Upper lobe of left lung (tissue), 4 donors: ENCODE measurements around the gene CFAP57.

Experiments used
- CTCF ChIP-seq, 6 experiments: fragments of 450-650 bp in 4 of 6; fragments of 200-600 bp in 2 of 6; sonication (generic) in 2 of 6; IDR thresholded peaks; one replicate each; pipeline ENCODE4 v1.5.1; 2016 to 2019; ENCODE audit warnings: antibody characterized with exemption in 6 of 6
- EP300 ChIP-seq, 4 donors: sonication (generic); formaldehyde crosslinking; IDR thresholded peaks; one replicate each; pipeline ENCODE4 v1.5.1; 2017; ENCODE audit warnings: antibody characterized with exemption in 4 of 4, control low read depth in 2 of 4
- POLR2A ChIP-seq, 4 donors: fragments of 450-650 bp; IDR thresholded peaks; one replicate each; pipeline ENCODE4 v1.5.1; 2016 to 2017; ENCODE audit warnings: antibody characterized with exemption in 4 of 4, mild to moderate bottlenecking in 2 of 4
- POLR2AphosphoS5 ChIP-seq, 2 donors: sonication (generic); formaldehyde crosslinking; IDR thresholded peaks; one replicate each; pipeline ENCODE4 v1.5.1; 2017; ENCODE audit warnings: antibody characterized with exemption in 2 of 2

- TF ChIP-seq CTCF (IDR thresholded peaks at IDR 0.05) (no peak), POLR2A (IDR thresholded peaks at IDR 0.05) (no peak), POLR2AphosphoS5 (IDR thresholded peaks at IDR 0.05) (no peak), EP300 (IDR thresholded peaks at IDR 0.05) (no peak)
Measured at GRCh38 chr1:43272161-43272560, 100.0 kb downstream of the CFAP57 start.
